ENCODE results near the gene ZFP36L2. TPM values are rescaled to one million over a fixed set of nuclear protein-coding genes. Genes with fewer than 3 reads are reported as not detected.

Gene ZFP36L2
- total RNA-seq, 4 donors from 2014 or later = 114 to 305 (median 208) TPM

GRCh38 chr2:43224571-43225092, 1.8 kb downstream of the ZFP36L2 start:
- WGBS, 2 donors (ENCODE audit: low coverage in 1 of 2) = 1% methylated on average over 35 of the region's 74 CpGs; no CpG with 5 or more reads in 1 of the 2 donors
- intact Hi-C loops (cut with DNase I; ENCODE audit: low total_unique reads) = loop anchor here (5.0 to 10.0 kb wide), 4 partner anchors 120 to 400 kb away; no protein-coding TSS in a partner anchor
- in situ Hi-C loops (cut with MboI; ENCODE audit: low pct_ligation_motif_present in 1 of 4, low pct_unique_long_range_greater_than_20kb in 1 of 4, low sequenced_read_pairs in 3 of 4) = loop anchor here in 3 of 4 donors (5.0 to 25.0 kb wide), 3 partner anchors 97 to 387 kb away; no protein-coding TSS in a partner anchor
- H3K36me3 ChIP-seq = peaks cover 0 to 26% (median 15%) of the 10 kb centered on the region in 4 donors
- DNase-seq = no peak
- H3K4me1 ChIP-seq = peaks cover 15 to 51% (median 44%) of the 10 kb centered on the region in 4 donors
- no peak for TF ChIP-seq CTCF (IDR thresholded peaks at IDR 0.05)
- TF ChIP-seq POLR2AphosphoS5 (IDR thresholded peaks at IDR 0.05) = peak in 2 of 3 donors; percentile 59 to 83
- TF ChIP-seq POLR2A (IDR thresholded peaks at IDR 0.05) = no peak
- no peak for TF ChIP-seq EP300 (IDR thresholded peaks at IDR 0.05; ENCODE audit: low read depth)
- H3K4me3 ChIP-seq = peak overlapping the region; percentile 71 to 91 (median 88)
- H3K27me3 ChIP-seq = no peaks in the 10 kb centered on the region
- peak overlapping the region; percentile 96 to 100 (median 99) for H3K27ac ChIP-seq
- no peaks in the 10 kb centered on the region for H3K9me3 ChIP-seq

GRCh38 chr2:43224131-43224570, 2.3 kb downstream of the ZFP36L2 start:
- no peak for TF ChIP-seq EP300 (IDR thresholded peaks at IDR 0.05; ENCODE audit: low read depth)
- TF ChIP-seq CTCF (IDR thresholded peaks at IDR 0.05) = peak; percentile 14 to 36 (median 29)
- peak; percentile 72 to 94 (median 79) for TF ChIP-seq POLR2AphosphoS5 (IDR thresholded peaks at IDR 0.05)
- TF ChIP-seq POLR2A (IDR thresholded peaks at IDR 0.05) = peak; percentile 65
- Histone ChIP-seq H3K36me3 (peaks cover 0 to 26% (median 15%) of the 10 kb centered on the region in 4 donors), H3K27me3 (no peaks in the 10 kb centered on the region), H3K4me3 (peak overlapping the region; percentile 71 to 91 (median 88)), H3K9me3 (no peaks in the 10 kb centered on the region), H3K27ac (peak overlapping the region; percentile 96 to 100 (median 99)), H3K4me1 (peaks cover 15 to 51% (median 43%) of the 10 kb centered on the region in 4 donors)
- intact Hi-C loops (cut with DNase I; ENCODE audit: low total_unique reads) = loop anchor here (5.0 to 10.0 kb wide), 4 partner anchors 121 to 399 kb away; no protein-coding TSS in a partner anchor
- 0% methylated on average over 4 to 34 of the region's 41 CpGs for WGBS, 2 donors (ENCODE audit: low coverage in 1 of 2)
- in situ Hi-C loops (cut with MboI; ENCODE audit: low pct_ligation_motif_present in 1 of 4, low pct_unique_long_range_greater_than_20kb in 1 of 4, low sequenced_read_pairs in 3 of 4) = loop anchor here in 1 of 4 donors (10.0 kb wide), 1 partner anchor 199 kb away; no protein-coding TSS in a partner anchor
- peak; percentile 77 for DNase-seq

GRCh38 chr2:43223521-43224001, 2.8 kb downstream of the ZFP36L2 start:
- no peaks in the 10 kb centered on the region for H3K27me3 ChIP-seq
- TF ChIP-seq EP300 (IDR thresholded peaks at IDR 0.05; ENCODE audit: low read depth) = no peak
- TF ChIP-seq POLR2AphosphoS5 (IDR thresholded peaks at IDR 0.05) = peak in 2 of 3 donors; percentile 31 to 69
- no peak for TF ChIP-seq CTCF (IDR thresholded peaks at IDR 0.05)
- TF ChIP-seq POLR2A (IDR thresholded peaks at IDR 0.05) = no peak
- DNase-seq = no peak
- H3K4me3 ChIP-seq = peak overlapping the region; percentile 71 to 91 (median 88)
- 1 to 4% methylated on average over 4 of the region's 4 CpGs for WGBS, 2 donors (ENCODE audit: low coverage in 1 of 2)
- peak overlapping the region; percentile 96 to 100 (median 99) for H3K27ac ChIP-seq
- intact Hi-C loops (cut with DNase I; ENCODE audit: low total_unique reads) (loop anchor here (5.0 to 10.0 kb wide), 4 partner anchors 121 to 399 kb away; no protein-coding TSS in a partner anchor), in situ Hi-C loops (cut with MboI; ENCODE audit: low pct_ligation_motif_present in 1 of 4, low pct_unique_long_range_greater_than_20kb in 1 of 4, low sequenced_read_pairs in 3 of 4) (loop anchor here in 1 of 4 donors (10.0 kb wide), 1 partner anchor 199 kb away; no protein-coding TSS in a partner anchor)
- peaks cover 0 to 26% (median 15%) of the 10 kb centered on the region in 4 donors for H3K36me3 ChIP-seq
- H3K4me1 ChIP-seq = peaks cover 15 to 51% (median 43%) of the 10 kb centered on the region in 4 donors
- no peaks in the 10 kb centered on the region for H3K9me3 ChIP-seq

All from transverse colon (tissue), 4 donors.